Measurements from ENCODE around the gene MFSD11.

GRCh38 chr17:76710863-76711611, 26.9 kb upstream of the MFSD11 start, which contains the start of gene MXRA7:
- TF ChIP-seq MAFK (IDR thresholded peaks at IDR 0.05; ENCODE audit: partially characterized antibody) (no peak), CTCF (IDR thresholded peaks at IDR 0.05) (no peak), PBX3 (IDR thresholded peaks at IDR 0.05) (no peak), CBX8 (IDR thresholded peaks at IDR 0.05) (no peak), BCL3 (IDR thresholded peaks at IDR 0.05) (no peak), RAD21 (conservative IDR thresholded peaks at IDR 0.05 in 1 of 2, IDR thresholded peaks at IDR 0.05 in 1 of 2) (no peak), REST (IDR thresholded peaks at IDR 0.05) (no peak), POLR2A (IDR thresholded peaks at IDR 0.05; ENCODE audit: low read length) (peak; percentile 39), CEBPB (IDR thresholded peaks at IDR 0.05) (no peak), MAX (IDR thresholded peaks at IDR 0.05) (no peak), EHMT2 (IDR thresholded peaks at IDR 0.05; ENCODE audit: low read depth) (no peak)
